NB4 (cell line): ENCODE data around the gene COPS7A.

ENCODE experiments used
- MYC ChIP-seq: IDR thresholded peaks from 2 replicates; pipeline ENCODE4 v1.6.1; 2011; ENCODE audit warnings: low read depth, low read length
- POLR2A ChIP-seq: IDR thresholded peaks from 2 replicates; pipeline ENCODE4 v1.6.1; 2011; ENCODE audit warnings: mild to moderate bottlenecking; ENCODE audit not compliant: insufficient read length; ENCODE audit errors: extremely low read depth
- TF ChIP-seq, protein P1 (sequence below): IDR thresholded peaks from one replicate; pipeline ENCODE4 v1.5.1; 2012; ENCODE audit warnings: low read depth, low read length

DNA sequence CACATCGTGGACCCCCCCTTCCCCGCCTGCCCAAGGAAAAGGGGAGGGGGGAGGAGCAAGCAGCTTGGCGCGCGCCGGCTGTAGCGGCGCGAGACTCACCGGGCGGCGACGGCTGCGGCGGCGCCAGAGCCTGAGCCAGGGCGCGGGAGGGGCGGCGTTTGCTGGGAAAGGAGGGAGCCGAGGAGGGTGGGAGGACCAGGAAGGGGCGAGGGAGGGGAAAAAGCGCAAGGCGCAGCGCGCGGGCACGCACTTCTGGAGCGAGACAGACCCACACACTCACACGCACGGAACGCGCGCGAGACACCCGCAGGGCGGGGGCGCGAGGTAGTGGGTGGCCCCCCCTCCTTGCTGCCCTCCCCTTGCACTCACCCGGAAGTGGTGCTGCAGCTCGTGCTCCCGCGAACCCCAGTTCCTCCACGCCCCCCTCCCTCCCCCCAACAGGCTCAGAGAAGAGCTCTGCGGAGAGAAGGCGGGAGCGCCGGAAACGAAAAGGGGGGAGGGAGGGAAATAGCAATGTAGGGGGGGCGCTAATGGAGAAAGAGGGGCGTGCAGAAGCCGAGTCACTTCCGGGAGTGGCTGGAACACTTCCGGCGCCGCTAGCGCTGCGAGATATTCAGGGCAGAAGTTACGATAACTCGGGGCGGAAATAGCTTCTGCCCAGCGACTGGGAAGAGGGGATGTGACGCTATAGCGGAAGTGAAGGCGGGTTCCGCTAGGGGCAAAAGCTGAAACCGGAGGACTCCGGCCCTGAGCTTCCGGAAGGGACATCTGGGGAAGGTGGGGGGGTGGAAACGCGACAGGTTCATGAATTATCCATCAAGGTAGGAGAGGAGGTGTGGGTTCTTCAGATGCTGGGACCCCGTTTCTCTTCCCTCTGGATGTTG, 34.6 kb upstream of the COPS7A start, which contains the start of gene ZNF384:
- TF ChIP-seq POLR2A (peak; percentile 70), MYC (peak; percentile 48)
- TF ChIP-seq, protein P1, sequence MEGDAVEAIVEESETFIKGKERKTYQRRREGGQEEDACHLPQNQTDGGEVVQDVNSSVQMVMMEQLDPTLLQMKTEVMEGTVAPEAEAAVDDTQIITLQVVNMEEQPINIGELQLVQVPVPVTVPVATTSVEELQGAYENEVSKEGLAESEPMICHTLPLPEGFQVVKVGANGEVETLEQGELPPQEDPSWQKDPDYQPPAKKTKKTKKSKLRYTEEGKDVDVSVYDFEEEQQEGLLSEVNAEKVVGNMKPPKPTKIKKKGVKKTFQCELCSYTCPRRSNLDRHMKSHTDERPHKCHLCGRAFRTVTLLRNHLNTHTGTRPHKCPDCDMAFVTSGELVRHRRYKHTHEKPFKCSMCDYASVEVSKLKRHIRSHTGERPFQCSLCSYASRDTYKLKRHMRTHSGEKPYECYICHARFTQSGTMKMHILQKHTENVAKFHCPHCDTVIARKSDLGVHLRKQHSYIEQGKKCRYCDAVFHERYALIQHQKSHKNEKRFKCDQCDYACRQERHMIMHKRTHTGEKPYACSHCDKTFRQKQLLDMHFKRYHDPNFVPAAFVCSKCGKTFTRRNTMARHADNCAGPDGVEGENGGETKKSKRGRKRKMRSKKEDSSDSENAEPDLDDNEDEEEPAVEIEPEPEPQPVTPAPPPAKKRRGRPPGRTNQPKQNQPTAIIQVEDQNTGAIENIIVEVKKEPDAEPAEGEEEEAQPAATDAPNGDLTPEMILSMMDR = no peak
